Measurements from ENCODE around the gene SON.

- TF ChIP-seq CTCF (conservative IDR thresholded peaks at IDR 0.05; ENCODE audit: low read length) (no peak), EZH2phosphoT487 (IDR thresholded peaks at IDR 0.05; ENCODE audit: borderline replicate concordance, low read depth, low read length) (no peak)
These were observed 1.8 kb downstream of the SON start for GRCh38 chr21:33544451-33545195.
